Measurements from ENCODE around the gene NDUFA11. TPM values are rescaled to one million over a fixed set of nuclear protein-coding genes. Genes with fewer than 3 reads are reported as not detected.
A peak's percentile ranks its signal among the peaks of the same experiment; 100 is the strongest.

Gene NDUFA11
- total and polyA plus RNA-seq, 2 of the 4 experiments (the other 2 are of a cell fraction), result 375 to 1,276 TPM

- H2AK9ac ChIP-seq (replicated peaks; ENCODE audit: low read depth, low read length, poor library complexity), result peak overlapping the region; percentile 55
- WGBS, 2 experiments (ENCODE audit: extremely low coverage in 2 of 2, insufficient read length in 1 of 2), result 100% methylated on average over 1 of the region's 8 CpGs; no CpG with 5 or more reads in 1 of the 2 experiments
- H3K4ac ChIP-seq (ENCODE audit: low read depth, low read length), result no peak overlapping the region
- peaks cover 8% of the 10 kb centered on the region for H3K4me1 ChIP-seq (ENCODE audit: control insufficient read depth, insufficient read depth, low read length)
- H3K27ac ChIP-seq (ENCODE audit: insufficient read depth, low read length), result no peak overlapping the region
- no peak overlapping the region for H3K14ac ChIP-seq (replicated peaks; ENCODE audit: low read depth, low read length)
- no peak overlapping the region for H2BK5ac ChIP-seq (ENCODE audit: low read depth, low read length, poor library complexity, severe bottlenecking)
- H4K91ac ChIP-seq (ENCODE audit: insufficient read depth, low read depth, low read length), result no peak overlapping the region
- no peak overlapping the region for H3K18ac ChIP-seq (ENCODE audit: low read depth, low read length)
- no peaks in the 10 kb centered on the region for H3K27me3 ChIP-seq (ENCODE audit: control insufficient read depth, insufficient read depth, low read length)
- intact Hi-C loops (cut with micrococcal nuclease), result no loop called here
- peaks cover 7 to 25% of the 10 kb centered on the region in 2 experiments; a peak in 3 of 4 replicates for H3K79me1 ChIP-seq (ENCODE audit: low read depth in 1 of 2, low read length in 2 of 2)
- no peak overlapping the region for H3K4me3 ChIP-seq (ENCODE audit: insufficient read depth, low read depth, low read length)
- in situ Hi-C loops (cut with MboI; ENCODE audit: low sequenced_read_pairs), result no loop called here
- TF ChIP-seq USF2 (IDR thresholded peaks at IDR 0.05; ENCODE audit: low read depth, low read length) (no peak), ELK1 (IDR thresholded peaks at IDR 0.05; ENCODE audit: borderline replicate concordance, low read depth, low read length) (no peak), NFE2L2 (IDR thresholded peaks at IDR 0.05; ENCODE audit: low read depth, low read length) (no peak), MAFK (IDR thresholded peaks at IDR 0.05; ENCODE audit: low read depth, low read length) (no peak), BHLHE40 (IDR thresholded peaks at IDR 0.05; ENCODE audit: low read depth, low read length) (no peak), CHD1 (IDR thresholded peaks at IDR 0.05; ENCODE audit: low read depth, low read length) (no peak), RFX5 (IDR thresholded peaks at IDR 0.05; ENCODE audit: low read depth, low read length) (no peak), FOS (IDR thresholded peaks at IDR 0.05; ENCODE audit: low read depth, low read length) (no peak), POLR2A (IDR thresholded peaks at IDR 0.05; ENCODE audit: low read depth, low read length) (no peak), MXI1 (IDR thresholded peaks at IDR 0.05; ENCODE audit: borderline replicate concordance, low read depth, low read length) (no peak)
- DNase-seq, result no peak
- H3K23ac ChIP-seq (ENCODE audit: low read depth, low read length), result no peak overlapping the region
- H2BK120ac ChIP-seq (ENCODE audit: low read depth, low read length), result no peak overlapping the region
- H3K9me3 ChIP-seq (ENCODE audit: control insufficient read depth, insufficient read depth, low read length), result no peaks in the 10 kb centered on the region
- no peaks in the 10 kb centered on the region for H3K9me1 ChIP-seq (ENCODE audit: insufficient read depth, low read length)
- no peak overlapping the region for H4K8ac ChIP-seq (ENCODE audit: low read depth in 2 of 2, low read length in 2 of 2)
- dilution Hi-C loops (cut with HindIII; ENCODE audit: low sequenced_read_pairs, unreplicated experiment), result no loop called here
- no peak overlapping the region for H2AK5ac ChIP-seq (ENCODE audit: low read depth, low read length)
- ATAC-seq (ENCODE audit: low read depth), result no peak
- H3K9ac ChIP-seq (ENCODE audit: low read depth, low read length), result no peak overlapping the region
- H3K56ac ChIP-seq (ENCODE audit: extremely low read depth, insufficient read depth, low read length), result no peak overlapping the region
- H2BK20ac ChIP-seq (ENCODE audit: low read depth, low read length), result no peak overlapping the region
- BruUV-seq (replicated peaks), result no TSS peak
- H3K4me2 ChIP-seq (ENCODE audit: low read depth, low read length), result no peak overlapping the region
- peaks cover 22% of the 10 kb centered on the region; the same call in 1 of the 2 replicates for H3K36me3 ChIP-seq (ENCODE audit: control insufficient read depth, insufficient read depth, low read length)
- ChIA-PET CTCF (no interaction called here), POLR2A (ENCODE audit: unreplicated experiment) (no interaction called here)
- H2BK15ac ChIP-seq (ENCODE audit: low read depth, low read length), result no peak overlapping the region
- no peak overlapping the region for H4K5ac ChIP-seq (ENCODE audit: low read depth, low read length)
- peaks cover 36% of the 10 kb centered on the region for H4K20me1 ChIP-seq (ENCODE audit: insufficient read depth, low read length)
- no peak overlapping the region for H2AFZ ChIP-seq (replicated peaks; ENCODE audit: low read length, poor library complexity)
Observed at GRCh38 chr19:5895890-5896289, 7.7 kb downstream of the NDUFA11 start.
